DND-41 (cell line): ENCODE results near the gene BLM.

Source experiments
- EZH2 ChIP-seq: IDR thresholded peaks from 3 replicates; pipeline ENCODE4 v1.6.1; 2012; ENCODE audit warnings: borderline replicate concordance, low read depth, mild to moderate bottlenecking, moderate library complexity, low read length, inconsistent platforms; ENCODE audit not compliant: severe bottlenecking
- TF ChIP-seq, protein P1 (sequence below): IDR thresholded peaks from 2 replicates; pipeline ENCODE4 v1.5.1; 2012; ENCODE audit warnings: borderline replicate concordance, low read length, moderate library complexity, mild to moderate bottlenecking; ENCODE audit not compliant: poor library complexity, severe bottlenecking; ENCODE audit errors: extremely low read depth

GRCh38 chr15:90809536-90809935 lies 92.4 kb downstream of the BLM start:
- TF ChIP-seq, protein P1, sequence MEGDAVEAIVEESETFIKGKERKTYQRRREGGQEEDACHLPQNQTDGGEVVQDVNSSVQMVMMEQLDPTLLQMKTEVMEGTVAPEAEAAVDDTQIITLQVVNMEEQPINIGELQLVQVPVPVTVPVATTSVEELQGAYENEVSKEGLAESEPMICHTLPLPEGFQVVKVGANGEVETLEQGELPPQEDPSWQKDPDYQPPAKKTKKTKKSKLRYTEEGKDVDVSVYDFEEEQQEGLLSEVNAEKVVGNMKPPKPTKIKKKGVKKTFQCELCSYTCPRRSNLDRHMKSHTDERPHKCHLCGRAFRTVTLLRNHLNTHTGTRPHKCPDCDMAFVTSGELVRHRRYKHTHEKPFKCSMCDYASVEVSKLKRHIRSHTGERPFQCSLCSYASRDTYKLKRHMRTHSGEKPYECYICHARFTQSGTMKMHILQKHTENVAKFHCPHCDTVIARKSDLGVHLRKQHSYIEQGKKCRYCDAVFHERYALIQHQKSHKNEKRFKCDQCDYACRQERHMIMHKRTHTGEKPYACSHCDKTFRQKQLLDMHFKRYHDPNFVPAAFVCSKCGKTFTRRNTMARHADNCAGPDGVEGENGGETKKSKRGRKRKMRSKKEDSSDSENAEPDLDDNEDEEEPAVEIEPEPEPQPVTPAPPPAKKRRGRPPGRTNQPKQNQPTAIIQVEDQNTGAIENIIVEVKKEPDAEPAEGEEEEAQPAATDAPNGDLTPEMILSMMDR: no peak
- no peak for TF ChIP-seq EZH2
